Panc1 (cell line): ENCODE measurements around the gene TNIK.

Experiments used
- TCF7L2 ChIP-seq: IDR thresholded peaks from 2 replicates; pipeline ENCODE4 v1.6.1; 2011; ENCODE audit warnings: mild to moderate bottlenecking, low read depth, low read length, inconsistent platforms
- TF ChIP-seq, protein P1 (sequence below): fragments of 450-650 bp; IDR thresholded peaks from 2 replicates; pipeline ENCODE4 v1.5.1; 2017; ENCODE audit warnings: mild to moderate bottlenecking

DNA sequence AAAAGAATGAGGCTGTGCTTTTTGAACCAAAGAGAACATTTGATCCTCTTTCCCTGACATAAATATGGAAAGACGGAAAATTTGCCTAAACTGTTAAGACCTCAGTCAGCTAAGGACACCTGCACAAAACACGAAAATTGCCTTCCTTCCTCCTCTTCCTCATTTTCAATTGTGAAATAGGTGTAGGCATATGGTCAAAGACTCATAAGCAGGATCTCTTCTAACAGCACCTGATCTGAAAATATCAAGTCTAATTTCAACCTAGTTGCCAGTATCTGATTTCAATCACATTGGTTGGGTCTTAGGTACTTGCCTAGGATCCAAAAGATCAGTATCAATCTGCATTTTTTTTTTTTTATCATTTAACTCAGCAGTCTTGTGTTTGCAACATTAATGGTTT lies 218.0 kb downstream of the TNIK start:
- TF ChIP-seq TCF7L2 = no peak
- TF ChIP-seq, protein P1, sequence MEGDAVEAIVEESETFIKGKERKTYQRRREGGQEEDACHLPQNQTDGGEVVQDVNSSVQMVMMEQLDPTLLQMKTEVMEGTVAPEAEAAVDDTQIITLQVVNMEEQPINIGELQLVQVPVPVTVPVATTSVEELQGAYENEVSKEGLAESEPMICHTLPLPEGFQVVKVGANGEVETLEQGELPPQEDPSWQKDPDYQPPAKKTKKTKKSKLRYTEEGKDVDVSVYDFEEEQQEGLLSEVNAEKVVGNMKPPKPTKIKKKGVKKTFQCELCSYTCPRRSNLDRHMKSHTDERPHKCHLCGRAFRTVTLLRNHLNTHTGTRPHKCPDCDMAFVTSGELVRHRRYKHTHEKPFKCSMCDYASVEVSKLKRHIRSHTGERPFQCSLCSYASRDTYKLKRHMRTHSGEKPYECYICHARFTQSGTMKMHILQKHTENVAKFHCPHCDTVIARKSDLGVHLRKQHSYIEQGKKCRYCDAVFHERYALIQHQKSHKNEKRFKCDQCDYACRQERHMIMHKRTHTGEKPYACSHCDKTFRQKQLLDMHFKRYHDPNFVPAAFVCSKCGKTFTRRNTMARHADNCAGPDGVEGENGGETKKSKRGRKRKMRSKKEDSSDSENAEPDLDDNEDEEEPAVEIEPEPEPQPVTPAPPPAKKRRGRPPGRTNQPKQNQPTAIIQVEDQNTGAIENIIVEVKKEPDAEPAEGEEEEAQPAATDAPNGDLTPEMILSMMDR = no peak
